ENCODE data around the gene PRKCZ.

DNA sequence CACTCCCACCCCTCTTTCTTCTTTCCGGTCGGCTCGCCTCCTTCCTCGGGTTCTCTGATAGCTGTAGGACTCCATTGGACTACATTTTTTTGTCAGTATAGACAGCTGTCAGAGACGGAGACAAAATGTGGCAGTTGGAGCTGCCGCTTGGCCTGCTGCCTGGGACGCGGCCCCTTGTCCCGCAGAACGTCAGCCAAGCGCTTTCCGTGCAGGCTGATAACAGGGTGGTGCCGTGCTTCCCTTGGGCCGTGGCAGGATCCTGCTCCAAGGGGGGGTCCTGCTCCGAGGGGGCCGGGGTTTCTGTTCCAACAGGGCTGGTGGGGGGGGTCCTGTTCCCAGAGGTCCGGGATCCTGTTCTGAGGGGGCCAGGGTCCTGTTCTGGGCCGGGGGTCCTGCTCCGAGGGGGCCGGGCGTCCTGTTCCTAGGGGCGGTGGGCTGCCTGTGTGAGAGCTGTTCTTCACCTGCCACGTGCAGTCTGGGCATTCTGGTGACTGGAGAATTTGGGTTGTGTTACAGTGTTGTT, 182.8 kb downstream of the PRKCZ start:
- no peak for TF ChIP-seq CTCF (IDR thresholded peaks at IDR 0.05)
- no peak for TF ChIP-seq ZFX (IDR thresholded peaks at IDR 0.05; ENCODE audit: borderline replicate concordance)
